ENCODE measurements around the gene TMEM181.
"Not testable (repeated sequence)": the region's sequence is repeated elsewhere in the genome, so short reads cannot be mapped to it uniquely, and the experiment has no call there.

The TMEM181 gene

GRCh38 chr6:158518191-158519127, 41.4 kb upstream of the TMEM181 start:
- H3K4me3 ChIP-seq: peak overlapping the region; percentile 26
- TF ChIP-seq, protein P1, sequence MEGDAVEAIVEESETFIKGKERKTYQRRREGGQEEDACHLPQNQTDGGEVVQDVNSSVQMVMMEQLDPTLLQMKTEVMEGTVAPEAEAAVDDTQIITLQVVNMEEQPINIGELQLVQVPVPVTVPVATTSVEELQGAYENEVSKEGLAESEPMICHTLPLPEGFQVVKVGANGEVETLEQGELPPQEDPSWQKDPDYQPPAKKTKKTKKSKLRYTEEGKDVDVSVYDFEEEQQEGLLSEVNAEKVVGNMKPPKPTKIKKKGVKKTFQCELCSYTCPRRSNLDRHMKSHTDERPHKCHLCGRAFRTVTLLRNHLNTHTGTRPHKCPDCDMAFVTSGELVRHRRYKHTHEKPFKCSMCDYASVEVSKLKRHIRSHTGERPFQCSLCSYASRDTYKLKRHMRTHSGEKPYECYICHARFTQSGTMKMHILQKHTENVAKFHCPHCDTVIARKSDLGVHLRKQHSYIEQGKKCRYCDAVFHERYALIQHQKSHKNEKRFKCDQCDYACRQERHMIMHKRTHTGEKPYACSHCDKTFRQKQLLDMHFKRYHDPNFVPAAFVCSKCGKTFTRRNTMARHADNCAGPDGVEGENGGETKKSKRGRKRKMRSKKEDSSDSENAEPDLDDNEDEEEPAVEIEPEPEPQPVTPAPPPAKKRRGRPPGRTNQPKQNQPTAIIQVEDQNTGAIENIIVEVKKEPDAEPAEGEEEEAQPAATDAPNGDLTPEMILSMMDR (IDR thresholded peaks at IDR 0.05): no peak
- no peak overlapping the region for H3K27ac ChIP-seq
- no peak for DNase-seq (ENCODE audit: low spot score)

GRCh38 chr6:158519300-158519699, 40.6 kb upstream of the TMEM181 start:
- Histone ChIP-seq H3K27ac (no peak overlapping the region), H3K4me3 (no peak overlapping the region)
- DNase-seq (ENCODE audit: low spot score): no peak
- TF ChIP-seq, protein P1 (IDR thresholded peaks at IDR 0.05): no peak

GRCh38 chr6:158519761-158520160, 40.1 kb upstream of the TMEM181 start:
- DNase-seq (ENCODE audit: low spot score): no peak
- Histone ChIP-seq H3K27ac (no peak overlapping the region), H3K4me3 (no peak overlapping the region)
- TF ChIP-seq, protein P1 (IDR thresholded peaks at IDR 0.05): no peak

DNA sequence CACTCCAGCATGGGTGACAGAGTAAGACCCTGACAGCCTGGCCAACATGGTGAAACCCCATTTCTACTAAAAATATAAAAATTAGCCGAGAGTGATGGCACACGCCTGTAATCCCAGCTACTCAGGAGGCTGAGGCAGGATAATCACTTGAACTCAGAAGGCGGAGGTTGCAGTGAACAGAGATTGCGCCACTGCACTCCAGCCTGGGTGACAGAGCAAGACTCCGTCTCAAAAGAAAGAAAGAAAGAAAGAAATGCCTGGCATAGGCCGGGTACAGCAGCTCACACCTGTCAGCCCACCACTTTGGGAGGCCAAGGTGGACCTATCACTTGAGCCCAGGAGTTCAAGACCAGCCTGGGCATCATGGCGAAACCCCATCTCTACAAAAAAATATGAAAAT, 38.9 kb upstream of the TMEM181 start:
- DNase-seq (ENCODE audit: low spot score); H3K27ac ChIP-seq: not testable (repeated sequence)

DNA sequence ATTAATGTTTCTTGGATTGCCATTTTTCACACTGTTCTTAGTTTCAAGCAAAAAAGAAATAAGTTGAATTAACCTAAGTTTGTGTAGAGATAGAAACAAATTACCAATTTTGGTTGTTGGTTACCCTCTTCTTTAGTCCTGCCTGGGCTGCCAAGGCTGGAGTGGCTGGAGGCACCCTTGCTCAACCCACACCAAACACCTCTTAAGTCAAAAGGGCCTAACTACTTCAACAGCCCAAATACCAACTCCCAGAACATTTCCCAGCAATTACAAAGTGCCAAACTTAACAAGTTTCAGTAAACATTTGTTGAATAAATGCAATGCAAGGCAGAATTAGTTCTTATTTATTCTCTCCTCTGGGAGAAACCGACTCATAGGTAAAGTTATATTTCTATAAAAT, 38.1 kb upstream of the TMEM181 start:
- no peak overlapping the region for H3K4me3 ChIP-seq
- TF ChIP-seq, protein P1 (IDR thresholded peaks at IDR 0.05): no peak
- H3K27ac ChIP-seq: no peak overlapping the region
- DNase-seq (ENCODE audit: low spot score): no peak

More for the DNA sequence above, 38.9 kb upstream of the TMEM181 start:
- not testable (repeated sequence) for H3K4me3 ChIP-seq

- H3K27ac ChIP-seq: no peak overlapping the region
- TF ChIP-seq, protein P1 (IDR thresholded peaks at IDR 0.05): no peak
- DNase-seq (ENCODE audit: low spot score): no peak
These were observed 37.3 kb upstream of the TMEM181 start for GRCh38 chr6:158522616-158523015.

GRCh38 chr6:158524311-158524710, 35.6 kb upstream of the TMEM181 start:
- DNase-seq (ENCODE audit: low spot score): no peak
- H3K4me3 ChIP-seq: no peak overlapping the region
- no peak overlapping the region for H3K27ac ChIP-seq
- TF ChIP-seq, protein P1 (IDR thresholded peaks at IDR 0.05): no peak

More at GRCh38 chr6:158522616-158523015, 37.3 kb upstream of the TMEM181 start:
- no peak overlapping the region for H3K4me3 ChIP-seq

DNA sequence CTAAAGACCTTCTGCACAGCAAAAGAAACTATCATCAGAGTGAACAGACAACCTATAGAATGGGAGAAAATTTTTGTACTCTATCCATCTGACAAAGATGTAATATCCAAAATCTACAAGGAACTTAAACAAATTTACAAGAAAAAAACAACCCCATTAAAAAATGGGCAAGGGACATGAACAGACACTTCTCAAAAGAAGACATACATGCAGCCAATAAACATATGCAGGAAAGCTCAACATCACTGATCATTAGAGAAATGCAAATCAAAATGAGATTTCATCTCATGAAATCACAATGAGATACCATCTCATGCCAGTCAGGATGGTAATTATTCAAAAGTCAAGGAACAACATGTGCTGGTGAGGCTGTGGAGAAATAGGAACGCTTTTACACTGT, 32.0 kb upstream of the TMEM181 start:
- H3K27ac ChIP-seq; H3K4me3 ChIP-seq; DNase-seq (ENCODE audit: low spot score): not testable (repeated sequence)

Measured in coronary artery (tissue), 2 donors.